GM18873 (cell line): ENCODE measurements around the gene MIOX.
"Not testable (repeated sequence)": the region's sequence is repeated elsewhere in the genome, so short reads cannot be mapped to it uniquely, and the experiment has no call there.

Experiments
- ATAC-seq: cut with Tn5 transposase; IDR thresholded peaks from one replicate; pipeline ENCODE4 v1.9.1; 2021; ENCODE audit warnings: mild to moderate bottlenecking, moderate library complexity, moderate number of reproducible peaks; ENCODE audit not compliant: unreplicated experiment, low FRiP score

Gene MIOX

GRCh38 chr22:50513175-50513574 lies 26.5 kb downstream of the MIOX start:
- no peak for ATAC-seq

GRCh38 chr22:50516068-50516467 lies 29.4 kb downstream of the MIOX start:
- ATAC-seq, result no peak

- ATAC-seq, result no peak
Measured at GRCh38 chr22:50516891-50517290, 30.2 kb downstream of the MIOX start.

GRCh38 chr22:50517495-50518260 lies 31.0 kb downstream of the MIOX start:
- ATAC-seq, result no peak

- ATAC-seq, result no peak
Measured at GRCh38 chr22:50518606-50519005, 31.9 kb downstream of the MIOX start.

- no peak for ATAC-seq
Measured at GRCh38 chr22:50519151-50519550, 32.5 kb downstream of the MIOX start.

GRCh38 chr22:50520184-50520583 lies 33.5 kb downstream of the MIOX start:
- ATAC-seq, result not testable (repeated sequence)

- ATAC-seq, result no peak
Measured at GRCh38 chr22:50520826-50521453, 34.3 kb downstream of the MIOX start.

- ATAC-seq, result no peak
Measured at GRCh38 chr22:50521710-50522109, 35.1 kb downstream of the MIOX start.

GRCh38 chr22:50522208-50522805 lies 35.6 kb downstream of the MIOX start:
- ATAC-seq, result no peak

GRCh38 chr22:50522806-50523438 lies 36.3 kb downstream of the MIOX start:
- ATAC-seq, result no peak

- no peak for ATAC-seq
Measured at GRCh38 chr22:50523458-50523805, 36.8 kb downstream of the MIOX start.

GRCh38 chr22:50523806-50524675 lies 37.4 kb downstream of the MIOX start:
- no peak for ATAC-seq

GRCh38 chr22:50524676-50525103 lies 38.0 kb downstream of the MIOX start:
- no peak for ATAC-seq

GRCh38 chr22:50525104-50525857 lies 38.6 kb downstream of the MIOX start, which contains the start of gene SCO2:
SCO2 (minus strand) TSS chr22:50525598; CDS start chr22:50524411, 1,187 bp downstream.
- peak; percentile 33 for ATAC-seq

GRCh38 chr22:50525858-50526107 lies 39.1 kb downstream of the MIOX start:
- ATAC-seq, result no peak

GRCh38 chr22:50526108-50526833 lies 39.6 kb downstream of the MIOX start:
- ATAC-seq, result peak; percentile 13

GRCh38 chr22:50526834-50527801 lies 40.5 kb downstream of the MIOX start:
- no peak for ATAC-seq
